Heart right ventricle (tissue), 16 donors: Measurements from ENCODE around the gene ZFAND6. TPM values are rescaled to one million over a fixed set of nuclear protein-coding genes. Genes with fewer than 3 reads are reported as not detected.
"Not testable (repeated sequence)": the region's sequence is repeated elsewhere in the genome, so short reads cannot be mapped to it uniquely, and the experiment has no call there.

ENCODE experiments used
- ATAC-seq, 8 donors: fragments of 200-7000 bp; cut with Tn5 transposase; one replicate each; pipeline ENCODE4 v1.9.1; 2020; ENCODE audit warnings: mild to moderate bottlenecking in 8 of 8, moderate library complexity in 8 of 8, moderate number of reproducible peaks in 1 of 8
- DNase-seq, 2 donors: peaks; one replicate each; pipeline ENCODE4 v3.0.0-alpha.2; 2020
- H3K27ac ChIP-seq, 10 donors: fragments of 200-600 bp; sonication (generic) in 2 of 10; one replicate each; pipeline versions ENCODE4 v1.5.0 to v1.8.0; 2020 to 2022; ENCODE audit warnings: mild to moderate bottlenecking in 3 of 10
- H3K27me3 ChIP-seq, 7 donors: fragments of 200-600 bp; one replicate each; pipeline ENCODE4 v1.8.0; 2021 to 2022; ENCODE audit warnings: mild to moderate bottlenecking in 2 of 7
- H3K36me3 ChIP-seq, 9 donors: fragments of 200-600 bp; sonication (generic) in 1 of 9; one replicate each; pipeline versions ENCODE4 v1.5.0 to v1.8.0; 2020 to 2022; ENCODE audit warnings: mild to moderate bottlenecking in 2 of 9
- H3K4me1 ChIP-seq, 9 donors: fragments of 200-600 bp; sonication (generic) in 1 of 9; one replicate each; pipeline versions ENCODE4 v1.5.0 to v1.8.0; 2020 to 2022; ENCODE audit warnings: mild to moderate bottlenecking in 4 of 9
- H3K4me3 ChIP-seq, 10 donors: fragments of 200-600 bp; sonication (generic) in 2 of 10; one replicate each; pipeline versions ENCODE4 v1.5.0 to v1.8.0; 2020 to 2022; ENCODE audit warnings: mild to moderate bottlenecking in 7 of 10, moderate library complexity in 2 of 10
- H3K9me3 ChIP-seq, 11 donors: fragments of 200-600 bp in 10 of 11; sonication (generic) in 2 of 11; one replicate each; pipeline versions ENCODE4 v1.5.0 to v1.8.0; 2013 to 2022; ENCODE audit warnings: mild to moderate bottlenecking in 2 of 11, control low read depth in 1 of 11, moderate library complexity in 1 of 11
- CTCF ChIP-seq, 9 donors: fragments of 200-600 bp; sonication (generic) in 2 of 9; IDR thresholded peaks; one replicate each; pipeline versions ENCODE4 v1.5.0 to v1.8.0; 2021 to 2022; ENCODE audit warnings: antibody characterized with exemption in 9 of 9, mild to moderate bottlenecking in 5 of 9, moderate library complexity in 1 of 9
- WGBS, 2 donors: extraction: QIAGEN DNeasy Blood & Tissue Kit; methylation state at CpG; one replicate each; pipeline ENCODE4 v1.1.7; 2013; ENCODE audit warnings: inconsistent platforms in 1 of 2; 5-methylcytosine and 5-hydroxymethylcytosine counted together
- intact Hi-C, 10 donors: fragments of 100-400 bp; cut with DNase I; formaldehyde crosslinking; loops; one replicate each; pipeline versions ENCODE4 v1.11.1 to v1.14.2; 2022
- polyA plus RNA-seq, 2 donors: library from polyadenylated mRNA; stranded (reverse); fragments of 200-250 nt; gene quantifications; one replicate each; pipeline ENCODE4 v1.2.3, GENCODE V29; 2013
- total RNA-seq, 10 donors: library from RNA; stranded (reverse); fragmentation: NEBNext Ultra II Directional in 3 of 10; extraction: Animal tissue kit (Norgen Biotek cat#: 25700) in 3 of 10; gene quantifications; one replicate each; pipeline versions ENCODE4 v1.2.1 to v1.2.4, GENCODE V29; 2021 to 2023
- donor health status: Arrhythmogenic right ventricular cardiomyopathy.
- donor health status: ischemic (EF 13 %, LVEDD 7.1; RV severe dilation, severe dysfunction).
- donor health status: healthy with polysubstance abuse.
- donor health status: DM: no; HTN: yes; CAD: no.
- donor health status: DM: no; HTN: no; CAD: no.
- donor health status: ischemic (EF 25% LVEDD 6.9; RV normal size, moderate dysfunction).
- donor health status: ischemic (EF 25% LVEDD 5.7; RV mildly dilated, moderate dysfunction).
- donor health status: healthy.
- donor health status: DM: yes; HTN: yes; CAD: no.
- donor health status: Ischemic cardiomyopathy.
- donor health status: ischemic (EF 35%, LVEDD 5.7; RV mildly dilated, moderate dysfunction).
- donor health status: nonischemic (EF 11% LVEDD 7.7; RV severe dilation, severe dysfunction).
- donor health status: DM: yes; HTN: yes; CAD: no.
- donor health status: PGD.
- donor health status: ischemic (EF 29% LVEDD 5.4; RV normal size, mild dysfunction).
- donor health status: nonischemic (EF 23%, LVEDD 6.1; RV moderate dilation, normal function).

The ZFAND6 gene
- total and polyA plus RNA-seq, 12 donors = 34.5 to 89.5 (median 72.7) TPM

- H3K4me3 ChIP-seq = peak within 1 kb of the TSS; percentile 55 to 84 (median 72)
- H3K4me1 ChIP-seq = peaks cover 6 to 40% (median 20%) of the 10 kb centered on the region in 9 donors
- 2% methylated on average over 44 to 45 of the region's 45 CpGs for WGBS, 2 donors
- peak in 1 of 2 donors; percentile 44 for DNase-seq
- intact Hi-C loops = loop anchor here in 9 of 10 donors (1.0 to 10.0 kb wide), 7 partner anchors 81 to 258 kb away; partner anchors contain the start of genes ZFAND6 (in 4 of the 9) and MTHFS (in 2 of the 9)
- ATAC-seq = peak; percentile 78 to 92 (median 82)
- TF ChIP-seq CTCF (IDR thresholded peaks at IDR 0.05) = no peak
- H3K27me3 ChIP-seq = no peaks in the 10 kb centered on the region
- H3K9me3 ChIP-seq = no peaks in the 10 kb centered on the region
- peaks cover 0 to 3% (median 0%) of the 10 kb centered on the region in 9 donors for H3K36me3 ChIP-seq
- peak within 1 kb of the TSS; percentile 11 to 82 (median 74) for H3K27ac ChIP-seq
Observed at GRCh38 chr15:80152896-80153876, 93.7 kb downstream of the ZFAND6 start, which contains the start of gene FAH. FAH (plus strand) TSS chr15:80152999; CDS start chr15:80153055, 56 bp downstream.

- H3K4me1 ChIP-seq = peaks cover 6 to 40% (median 20%) of the 10 kb centered on the region in 9 donors
- DNase-seq (no peak), ATAC-seq (no peak)
- peak overlapping the region in 3 of 10 donors; percentile 69 to 75 (median 71) for H3K4me3 ChIP-seq
- intact Hi-C loops = loop anchor here in 8 of 10 donors (5.0 to 10.0 kb wide), 6 partner anchors 82 to 259 kb away; partner anchors contain the start of genes ZFAND6 (in 4 of the 8) and MTHFS (in 2 of the 8)
- 82 to 85% methylated on average over 4 of the region's 4 CpGs for WGBS, 2 donors
- no peaks in the 10 kb centered on the region for H3K27me3 ChIP-seq
- peaks cover 0 to 8% (median 0%) of the 10 kb centered on the region in 9 donors for H3K36me3 ChIP-seq
- H3K9me3 ChIP-seq = no peaks in the 10 kb centered on the region
- TF ChIP-seq CTCF (IDR thresholded peaks at IDR 0.05) = no peak
- peak overlapping the region in 1 of 10 donors; percentile 75 for H3K27ac ChIP-seq
Observed at GRCh38 chr15:80153900-80154299, 94.4 kb downstream of the ZFAND6 start.

- intact Hi-C loops = loop anchor here in 8 of 10 donors (5.0 to 10.0 kb wide), 6 partner anchors 82 to 260 kb away; partner anchors contain the start of genes ZFAND6 (in 4 of the 8) and MTHFS (in 2 of the 8)
- peaks cover 0 to 8% (median 0%) of the 10 kb centered on the region in 9 donors for H3K36me3 ChIP-seq
- no peak overlapping the region for H3K4me3 ChIP-seq
- ATAC-seq (peak in 1 of 8 donors; percentile 16), DNase-seq (no peak)
- no peaks in the 10 kb centered on the region for H3K27me3 ChIP-seq
- 85 to 91% methylated on average over 6 of the region's 6 CpGs for WGBS, 2 donors
- no peak overlapping the region for H3K27ac ChIP-seq
- TF ChIP-seq CTCF (IDR thresholded peaks at IDR 0.05) = no peak
- H3K4me1 ChIP-seq = peaks cover 6 to 40% (median 20%) of the 10 kb centered on the region in 9 donors
- H3K9me3 ChIP-seq = no peaks in the 10 kb centered on the region
Observed at GRCh38 chr15:80154336-80154735, 94.9 kb downstream of the ZFAND6 start.

DNA sequence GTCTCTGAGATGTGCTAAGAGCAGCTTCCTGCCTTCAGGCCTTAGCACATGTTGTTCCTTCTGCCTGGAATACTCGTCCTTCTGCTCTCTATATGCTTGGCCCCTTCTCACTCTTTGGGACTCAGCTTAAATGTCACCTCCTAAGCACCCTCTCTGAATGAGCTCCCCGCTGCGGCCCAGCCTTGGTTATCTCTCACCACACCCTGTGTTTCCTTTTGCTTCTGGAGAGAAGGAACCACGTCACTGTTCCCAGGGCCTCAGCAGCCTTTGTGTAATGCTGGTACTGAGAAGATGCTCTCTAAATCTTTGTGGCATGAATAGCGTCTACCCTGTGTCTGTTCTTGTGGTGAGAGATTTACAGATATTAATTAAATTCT, 95.5 kb downstream of the ZFAND6 start:
- no peak overlapping the region for H3K27ac ChIP-seq
- H3K4me1 ChIP-seq = peaks cover 6 to 46% (median 20%) of the 10 kb centered on the region in 9 donors
- TF ChIP-seq CTCF (IDR thresholded peaks at IDR 0.05) = no peak

GRCh38 chr15:80155378-80156175, 96.1 kb downstream of the ZFAND6 start:
- not testable (repeated sequence) for H3K27ac ChIP-seq, ATAC-seq, DNase-seq, H3K36me3 ChIP-seq, H3K4me3 ChIP-seq, H3K27me3 ChIP-seq, H3K9me3 ChIP-seq
- H3K4me1 ChIP-seq = peaks cover 6 to 52% (median 26%) of the 10 kb centered on the region in 9 donors
- WGBS, 2 donors = 73 to 79% methylated on average over 16 of the region's 16 CpGs
- intact Hi-C loops = loop anchor here in 3 of 10 donors (10.0 kb wide), 2 partner anchors 101 to 261 kb away; partner anchors contain the start of genes MTHFS (in 2 of the 3) and ZFAND6 (in 1 of the 3)

More for the DNA sequence above, 95.5 kb downstream of the ZFAND6 start:
- 82 to 92% methylated on average over 5 of the region's 5 CpGs for WGBS, 2 donors
- Histone ChIP-seq H3K36me3 (peaks cover 0 to 8% (median 0%) of the 10 kb centered on the region in 9 donors), H3K27me3 (no peaks in the 10 kb centered on the region), H3K4me3 (no peak overlapping the region), H3K9me3 (no peaks in the 10 kb centered on the region)
- no peak for DNase-seq
- intact Hi-C loops = loop anchor here in 3 of 10 donors (10.0 kb wide), 2 partner anchors 100 to 260 kb away; partner anchors contain the start of genes MTHFS (in 2 of the 3) and ZFAND6 (in 1 of the 3)
- ATAC-seq = no peak
